Neutrophil (primary cell): ENCODE results near the gene FKRP.
"Not testable (repeated sequence)": the region's sequence is repeated elsewhere in the genome, so short reads cannot be mapped to it uniquely, and the experiment has no call there.

Experiments
- H3K27ac ChIP-seq: fragments of 200-600 bp; sonication (generic); 2 replicates; pipeline ENCODE4 v1.5.1; 2016; ENCODE audit warnings: mild to moderate bottlenecking, moderate library complexity
- H3K27me3 ChIP-seq: fragments of 200-600 bp; sonication (generic); 2 replicates; pipeline ENCODE4 v1.6.0; 2016; ENCODE audit warnings: mild to moderate bottlenecking
- H3K36me3 ChIP-seq: fragments of 200-600 bp; sonication (generic); 2 replicates; pipeline ENCODE4 v1.5.1; 2017
- H3K4me1 ChIP-seq, 2 experiments: fragments of 200-600 bp in 1 of 2; sonication (generic) in 1 of 2; 1 replicate in 1 of 2; 2 replicates in 1 of 2; pipeline versions ENCODE4 v1.5.1 to v1.6.1; 2013 to 2016; ENCODE audit warnings: low read depth in 1 of 2, low read length in 1 of 2, mild to moderate bottlenecking in 1 of 2, moderate library complexity in 1 of 2; ENCODE audit not compliant: control insufficient read depth in 1 of 2, insufficient read depth in 1 of 2
- H3K4me3 ChIP-seq, 2 experiments: fragments of 200-600 bp in 1 of 2; sonication (generic) in 1 of 2; 1 replicate in 1 of 2; 2 replicates in 1 of 2; pipeline ENCODE4 v1.5.1; 2013 to 2016; ENCODE audit warnings: low read depth in 1 of 2, low read length in 1 of 2, mild to moderate bottlenecking in 1 of 2, moderate library complexity in 1 of 2
- H3K9me3 ChIP-seq: fragments of 200-600 bp; sonication (generic); 2 replicates; pipeline ENCODE4 v1.5.1; 2016
- CTCF ChIP-seq: fragments of 200-600 bp; sonication (generic); IDR thresholded peaks from 2 replicates; pipeline ENCODE4 v1.5.1; 2016; ENCODE audit warnings: antibody characterized with exemption

The FKRP gene

GRCh38 chr19:46797881-46798280, 52.0 kb downstream of the FKRP start:
- no peaks in the 10 kb centered on the region for H3K9me3 ChIP-seq
- H3K36me3 ChIP-seq = no peaks in the 10 kb centered on the region
- peaks cover 17% of the 10 kb centered on the region for H3K27me3 ChIP-seq
- no peak for TF ChIP-seq CTCF
- no peak overlapping the region for H3K4me3 ChIP-seq
- H3K4me1 ChIP-seq = no peaks in the 10 kb centered on the region
- no peak overlapping the region for H3K27ac ChIP-seq

GRCh38 chr19:46798713-46799112, 52.9 kb downstream of the FKRP start:
- no peaks in the 10 kb centered on the region for H3K4me1 ChIP-seq
- TF ChIP-seq CTCF = no peak
- H3K27ac ChIP-seq = no peak overlapping the region
- H3K27me3 ChIP-seq = peaks cover 16% of the 10 kb centered on the region
- H3K4me3 ChIP-seq = no peak overlapping the region
- H3K9me3 ChIP-seq = no peaks in the 10 kb centered on the region
- H3K36me3 ChIP-seq = no peaks in the 10 kb centered on the region

GRCh38 chr19:46802152-46802551, 56.3 kb downstream of the FKRP start:
- Histone ChIP-seq H3K36me3 (no peaks in the 10 kb centered on the region), H3K4me1 (no peaks in the 10 kb centered on the region), H3K4me3 (no peak overlapping the region), H3K9me3 (no peaks in the 10 kb centered on the region), H3K27ac (no peak overlapping the region), H3K27me3 (no peaks in the 10 kb centered on the region)
- TF ChIP-seq CTCF = no peak

- Histone ChIP-seq H3K27me3 (no peaks in the 10 kb centered on the region), H3K9me3 (no peaks in the 10 kb centered on the region), H3K27ac (no peak overlapping the region), H3K4me3 (no peak overlapping the region), H3K36me3 (no peaks in the 10 kb centered on the region), H3K4me1 (no peaks in the 10 kb centered on the region)
- no peak for TF ChIP-seq CTCF
These were observed 57.7 kb downstream of the FKRP start for GRCh38 chr19:46803555-46803954.

- H3K27ac ChIP-seq, H3K4me3 ChIP-seq, H3K36me3 ChIP-seq, H3K27me3 ChIP-seq, H3K9me3 ChIP-seq, H3K4me1 ChIP-seq: not testable (repeated sequence)
These were observed 58.6 kb downstream of the FKRP start for GRCh38 chr19:46804432-46804831.

- H3K9me3 ChIP-seq = no peaks in the 10 kb centered on the region
- H3K4me1 ChIP-seq = no peaks in the 10 kb centered on the region
- no peaks in the 10 kb centered on the region for H3K27me3 ChIP-seq
- no peak overlapping the region for H3K4me3 ChIP-seq
- no peaks in the 10 kb centered on the region for H3K36me3 ChIP-seq
- no peak overlapping the region for H3K27ac ChIP-seq
- TF ChIP-seq CTCF = no peak
These were observed 60.8 kb downstream of the FKRP start for GRCh38 chr19:46806656-46807055.
